ENCODE measurements around the gene VPS4A. TPM values are rescaled to one million over a fixed set of nuclear protein-coding genes. Genes with fewer than 3 reads are reported as not detected.
"Not testable (repeated sequence)": the region's sequence is repeated elsewhere in the genome, so short reads cannot be mapped to it uniquely, and the experiment has no call there.

The VPS4A gene
- total RNA-seq, 1 donor from 2014 or later: 37.7 TPM

- H3K4me3 Mint-ChIP-seq: no peak overlapping the region
- no peaks in the 10 kb centered on the region for H3K4me1 Mint-ChIP-seq
- H3K36me3 Mint-ChIP-seq (ENCODE audit: low read depth): peaks cover 4% of the 10 kb centered on the region
- H3K9me3 Mint-ChIP-seq: no peaks in the 10 kb centered on the region
- intact Hi-C loops (cut with micrococcal nuclease): no loop called here
- H3K27me3 Mint-ChIP-seq: no peaks in the 10 kb centered on the region
- DNase-seq: no peak
- no peak overlapping the region for H3K27ac Mint-ChIP-seq
Observed at GRCh38 chr16:69293401-69293800, 17.7 kb upstream of the VPS4A start.

- peaks cover 8% of the 10 kb centered on the region for H3K36me3 Mint-ChIP-seq (ENCODE audit: low read depth)
- no peaks in the 10 kb centered on the region for H3K4me1 Mint-ChIP-seq
- H3K9me3 Mint-ChIP-seq: no peaks in the 10 kb centered on the region
- DNase-seq: no peak
- H3K27me3 Mint-ChIP-seq: no peaks in the 10 kb centered on the region
- intact Hi-C loops (cut with micrococcal nuclease): no loop called here
- H3K4me3 Mint-ChIP-seq: no peak overlapping the region
- no peak overlapping the region for H3K27ac Mint-ChIP-seq
Observed at GRCh38 chr16:69294051-69294450, 17.1 kb upstream of the VPS4A start.

- DNase-seq; H3K27me3 Mint-ChIP-seq; intact Hi-C loops (cut with micrococcal nuclease); H3K4me3 Mint-ChIP-seq; H3K27ac Mint-ChIP-seq; H3K4me1 Mint-ChIP-seq; H3K9me3 Mint-ChIP-seq: not testable (repeated sequence)
- H3K36me3 Mint-ChIP-seq (ENCODE audit: low read depth): peaks cover 19% of the 10 kb centered on the region
Observed at GRCh38 chr16:69296771-69297170, 14.4 kb upstream of the VPS4A start.

- DNase-seq: no peak
- Mint-ChIP-seq H3K9me3 (no peaks in the 10 kb centered on the region), H3K27ac (no peak overlapping the region), H3K36me3 (ENCODE audit: low read depth) (peaks cover 19% of the 10 kb centered on the region), H3K4me1 (peaks cover 2% of the 10 kb centered on the region), H3K27me3 (no peaks in the 10 kb centered on the region), H3K4me3 (no peak overlapping the region)
- intact Hi-C loops (cut with micrococcal nuclease): no loop called here
Observed at GRCh38 chr16:69298261-69298660, 12.9 kb upstream of the VPS4A start.

- Mint-ChIP-seq H3K4me3 (no peak overlapping the region), H3K27me3 (no peaks in the 10 kb centered on the region), H3K27ac (no peak overlapping the region), H3K36me3 (ENCODE audit: low read depth) (peaks cover 22% of the 10 kb centered on the region), H3K4me1 (peaks cover 2% of the 10 kb centered on the region), H3K9me3 (no peaks in the 10 kb centered on the region)
- DNase-seq: no peak
- intact Hi-C loops (cut with micrococcal nuclease): no loop called here
Observed at GRCh38 chr16:69301187-69301586, 10.0 kb upstream of the VPS4A start.

GRCh38 chr16:69301861-69302260, 9.3 kb upstream of the VPS4A start:
- intact Hi-C loops (cut with micrococcal nuclease): no loop called here
- peaks cover 20% of the 10 kb centered on the region for H3K36me3 Mint-ChIP-seq (ENCODE audit: low read depth)

GRCh38 chr16:69302301-69302700, 8.8 kb upstream of the VPS4A start:
- H3K36me3 Mint-ChIP-seq (ENCODE audit: low read depth): peaks cover 20% of the 10 kb centered on the region
- no peaks in the 10 kb centered on the region for H3K27me3 Mint-ChIP-seq
- H3K4me3 Mint-ChIP-seq: no peak overlapping the region
- H3K4me1 Mint-ChIP-seq: peaks cover 2% of the 10 kb centered on the region
- intact Hi-C loops (cut with micrococcal nuclease): no loop called here
- H3K9me3 Mint-ChIP-seq: no peaks in the 10 kb centered on the region
- no peak for DNase-seq
- no peak overlapping the region for H3K27ac Mint-ChIP-seq

More at GRCh38 chr16:69301861-69302260, 9.3 kb upstream of the VPS4A start:
- Mint-ChIP-seq H3K27me3 (no peaks in the 10 kb centered on the region), H3K4me3 (no peak overlapping the region), H3K4me1 (peaks cover 2% of the 10 kb centered on the region), H3K9me3 (no peaks in the 10 kb centered on the region), H3K27ac (no peak overlapping the region)
- DNase-seq: no peak

- Mint-ChIP-seq H3K9me3 (no peaks in the 10 kb centered on the region), H3K36me3 (ENCODE audit: low read depth) (peaks cover 13% of the 10 kb centered on the region), H3K27ac (no peak overlapping the region), H3K27me3 (no peaks in the 10 kb centered on the region), H3K4me3 (no peak overlapping the region), H3K4me1 (peaks cover 8% of the 10 kb centered on the region)
- no peak for DNase-seq
- intact Hi-C loops (cut with micrococcal nuclease): no loop called here
Observed at GRCh38 chr16:69306031-69306430, 5.1 kb upstream of the VPS4A start.

GRCh38 chr16:69307091-69307490, 4.1 kb upstream of the VPS4A start:
- Mint-ChIP-seq H3K4me1 (peaks cover 10% of the 10 kb centered on the region), H3K27ac (no peak overlapping the region), H3K36me3 (ENCODE audit: low read depth) (peaks cover 12% of the 10 kb centered on the region), H3K4me3 (no peak overlapping the region), H3K9me3 (no peaks in the 10 kb centered on the region), H3K27me3 (no peaks in the 10 kb centered on the region)
- no peak for DNase-seq
- intact Hi-C loops (cut with micrococcal nuclease): no loop called here

GRCh38 chr16:69307856-69308255, 3.3 kb upstream of the VPS4A start:
- Mint-ChIP-seq H3K4me1 (peaks cover 12% of the 10 kb centered on the region), H3K27me3 (no peaks in the 10 kb centered on the region), H3K9me3 (no peaks in the 10 kb centered on the region), H3K4me3 (no peak overlapping the region), H3K27ac (no peak overlapping the region), H3K36me3 (ENCODE audit: low read depth) (peaks cover 15% of the 10 kb centered on the region)
- intact Hi-C loops (cut with micrococcal nuclease): no loop called here
- no peak for DNase-seq

GRCh38 chr16:69309316-69309715, 1.8 kb upstream of the VPS4A start:
- peaks cover 20% of the 10 kb centered on the region for H3K4me1 Mint-ChIP-seq
- H3K27me3 Mint-ChIP-seq: no peaks in the 10 kb centered on the region
- intact Hi-C loops (cut with micrococcal nuclease): no loop called here
- H3K27ac Mint-ChIP-seq: no peak overlapping the region
- peaks cover 21% of the 10 kb centered on the region for H3K36me3 Mint-ChIP-seq (ENCODE audit: low read depth)
- no peak for DNase-seq
- no peaks in the 10 kb centered on the region for H3K9me3 Mint-ChIP-seq
- no peak overlapping the region for H3K4me3 Mint-ChIP-seq

GRCh38 chr16:69311533-69312387, 610 bp downstream of the VPS4A start:
- peak overlapping the region; percentile 98 for H3K4me3 Mint-ChIP-seq
- peaks cover 20% of the 10 kb centered on the region for H3K4me1 Mint-ChIP-seq
- peaks cover 37% of the 10 kb centered on the region for H3K36me3 Mint-ChIP-seq (ENCODE audit: low read depth)
- no peaks in the 10 kb centered on the region for H3K27me3 Mint-ChIP-seq
- H3K9me3 Mint-ChIP-seq: no peaks in the 10 kb centered on the region
- peak overlapping the region; percentile 96 for H3K27ac Mint-ChIP-seq
- intact Hi-C loops (cut with micrococcal nuclease): loop anchor here (1.0 kb wide), 5 partner anchors 19 to 179 kb away; partner anchors contain the start of genes CHTF8, COG8, NIP7 and PDF
- peak; percentile 86 for DNase-seq

- intact Hi-C loops (cut with micrococcal nuclease): no loop called here
- Mint-ChIP-seq H3K9me3 (no peaks in the 10 kb centered on the region), H3K36me3 (ENCODE audit: low read depth) (peaks cover 41% of the 10 kb centered on the region), H3K27ac (peak overlapping the region; percentile 32), H3K4me3 (peak overlapping the region; percentile 54), H3K4me1 (peaks cover 20% of the 10 kb centered on the region), H3K27me3 (no peaks in the 10 kb centered on the region)
- DNase-seq: no peak
Observed at GRCh38 chr16:69313469-69313868, 2.3 kb downstream of the VPS4A start.

GRCh38 chr16:69314534-69314933, 3.4 kb downstream of the VPS4A start:
- intact Hi-C loops (cut with micrococcal nuclease): no loop called here
- H3K27ac Mint-ChIP-seq: no peak overlapping the region

More at GRCh38 chr16:69314534-69314933, 3.4 kb downstream of the VPS4A start:
- Mint-ChIP-seq H3K4me1 (peaks cover 20% of the 10 kb centered on the region), H3K4me3 (no peak overlapping the region), H3K9me3 (no peaks in the 10 kb centered on the region), H3K36me3 (ENCODE audit: low read depth) (peaks cover 46% of the 10 kb centered on the region), H3K27me3 (no peaks in the 10 kb centered on the region)
- DNase-seq: no peak
